H9 (cell line): ENCODE results near the gene FOXN1. TPM values are rescaled to one million over a fixed set of nuclear protein-coding genes. Genes with fewer than 3 reads are reported as not detected.

Source experiments
- DNase-seq: peaks from one replicate; pipeline ENCODE4 v3.0.0-alpha.2; 2017
- H2AFZ ChIP-seq: one replicate; pipeline ENCODE4 v1.6.1; 2013; ENCODE audit warnings: mild to moderate bottlenecking, low read length, control low read depth, moderate library complexity
- H2AK5ac ChIP-seq: 2 replicates; pipeline ENCODE4 v1.6.1; 2013; ENCODE audit warnings: low read length, control low read depth, mixed read lengths; ENCODE audit not compliant: insufficient read length
- H2BK120ac ChIP-seq: one replicate; pipeline ENCODE4 v1.6.1; 2013; ENCODE audit warnings: low read depth, mild to moderate bottlenecking, low read length, control low read depth, inconsistent platforms; ENCODE audit not compliant: poor library complexity, severe bottlenecking
- H2BK12ac ChIP-seq: 2 replicates; pipeline ENCODE4 v1.6.1; 2013; ENCODE audit warnings: low read length, control low read depth, mixed read lengths, low read depth; ENCODE audit not compliant: insufficient read length
- H2BK15ac ChIP-seq: 2 replicates; pipeline ENCODE4 v1.6.1; 2013; ENCODE audit warnings: low read depth, low read length, control low read depth
- H2BK20ac ChIP-seq: one replicate; pipeline ENCODE4 v1.6.1; 2013; ENCODE audit warnings: low read depth, mild to moderate bottlenecking, low read length, control low read depth, inconsistent platforms; ENCODE audit not compliant: poor library complexity, severe bottlenecking
- H2BK5ac ChIP-seq: 2 replicates; pipeline ENCODE4 v1.6.1; 2013; ENCODE audit warnings: low read length, control low read depth, mixed read lengths; ENCODE audit not compliant: insufficient read length
- H3K14ac ChIP-seq: 2 replicates; pipeline ENCODE4 v1.6.1; 2013; ENCODE audit warnings: low read length, control low read depth; ENCODE audit not compliant: insufficient read depth
- H3K18ac ChIP-seq: 2 replicates; pipeline ENCODE4 v1.6.1; 2013; ENCODE audit warnings: low read depth, mild to moderate bottlenecking, mixed read lengths, low read length, control low read depth; ENCODE audit not compliant: insufficient read length
- H3K23ac ChIP-seq: 2 replicates; pipeline ENCODE4 v1.6.1; 2013; ENCODE audit warnings: low read length, control low read depth, mixed read lengths, low read depth; ENCODE audit not compliant: insufficient read length
- H3K23me2 ChIP-seq: 2 replicates; pipeline ENCODE4 v1.6.1; 2013; ENCODE audit warnings: low read depth, mild to moderate bottlenecking, mixed read lengths, low read length, control low read depth; ENCODE audit not compliant: insufficient read length, poor library complexity, severe bottlenecking
- H3K27ac ChIP-seq: 2 replicates; pipeline ENCODE4 v1.5.1; 2013; ENCODE audit warnings: low read length, control low read depth, mixed read lengths, low read depth; ENCODE audit not compliant: insufficient read length
- H3K27me3 ChIP-seq: 2 replicates; pipeline ENCODE4 v1.6.1; 2013; ENCODE audit warnings: low read length, control low read depth, inconsistent platforms; ENCODE audit not compliant: insufficient read depth
- H3K4ac ChIP-seq: 2 replicates; pipeline ENCODE4 v1.6.1; 2013; ENCODE audit warnings: low read depth, mild to moderate bottlenecking, control low read depth, inconsistent platforms, low read length, moderate library complexity
- H3K4me1 ChIP-seq: 2 replicates; pipeline ENCODE4 v1.6.1; 2013; ENCODE audit warnings: low read length, control low read depth, inconsistent platforms; ENCODE audit not compliant: insufficient read depth
- H3K4me2 ChIP-seq: 2 replicates; pipeline ENCODE4 v1.6.1; 2013; ENCODE audit warnings: low read length, control low read depth, mixed read lengths; ENCODE audit not compliant: insufficient read length, insufficient read depth
- H3K56ac ChIP-seq: 2 replicates; pipeline ENCODE4 v1.6.1; 2013; ENCODE audit warnings: low read depth, mild to moderate bottlenecking, mixed read lengths, low read length, control low read depth; ENCODE audit not compliant: insufficient read length
- H3K79me1 ChIP-seq: 2 replicates; pipeline ENCODE4 v1.6.1; 2013; ENCODE audit warnings: low read depth, mild to moderate bottlenecking, moderate library complexity, low read length, control low read depth, inconsistent platforms; ENCODE audit not compliant: insufficient read depth, poor library complexity, severe bottlenecking
- H3K79me2 ChIP-seq: 2 replicates; pipeline ENCODE4 v1.6.1; 2013; ENCODE audit warnings: low read length, control low read depth, inconsistent platforms; ENCODE audit not compliant: insufficient read depth
- H3K9ac ChIP-seq: 2 replicates; pipeline ENCODE4 v1.6.1; 2013; ENCODE audit warnings: low read length, control low read depth, mixed read lengths; ENCODE audit not compliant: insufficient read length; ENCODE audit errors: extremely low read depth
- H3K9me3 ChIP-seq: one replicate; pipeline ENCODE4 v1.6.1; 2013; ENCODE audit warnings: low read depth, low read length, inconsistent platforms; ENCODE audit not compliant: control insufficient read depth
- H3T11ph ChIP-seq: one replicate; pipeline ENCODE4 v1.6.1; 2013; ENCODE audit warnings: mild to moderate bottlenecking, low read length, control low read depth, inconsistent platforms
- H4K20me1 ChIP-seq: one replicate; pipeline ENCODE4 v1.6.1; 2013; ENCODE audit not compliant: control insufficient read depth, insufficient read length, insufficient read depth
- H4K5ac ChIP-seq: 2 replicates; pipeline ENCODE4 v1.6.1; 2013; ENCODE audit warnings: low read depth, mild to moderate bottlenecking, mixed read lengths, low read length, control low read depth; ENCODE audit not compliant: insufficient read length
- H4K8ac ChIP-seq: replicated peaks from 2 replicates; pipeline ENCODE4 v1.6.1; 2013; ENCODE audit warnings: low read length, control low read depth, mixed read lengths, low read depth; ENCODE audit not compliant: insufficient read length
- H4K91ac ChIP-seq: 2 replicates; pipeline ENCODE4 v1.6.1; 2013; ENCODE audit warnings: low read depth, mild to moderate bottlenecking, moderate library complexity, mixed read lengths, low read length, control low read depth; ENCODE audit not compliant: insufficient read length
- H3K27ac Mint-ChIP-seq, 3 experiments: 2 replicates in 2 of 3; 3 replicates in 1 of 3; pipeline ENCODE4 v1.8.0; 2020 to 2021; ENCODE audit warnings: mixed read lengths in 3 of 3, mild to moderate bottlenecking in 1 of 3, moderate library complexity in 1 of 3
- H3K27me3 Mint-ChIP-seq: 2 replicates; pipeline ENCODE4 v1.8.0; 2021; ENCODE audit warnings: low read depth, mild to moderate bottlenecking, moderate library complexity, mixed read lengths
- H3K36me3 Mint-ChIP-seq, 3 experiments: 2 replicates in 2 of 3; 3 replicates in 1 of 3; pipeline ENCODE4 v1.8.0; 2020 to 2021; ENCODE audit warnings: low read depth in 3 of 3, mixed read lengths in 3 of 3; ENCODE audit not compliant: insufficient read depth in 1 of 3
- H3K4me1 Mint-ChIP-seq, 2 experiments: 2 replicates each; pipeline ENCODE4 v1.8.0; 2020; ENCODE audit warnings: mixed read lengths in 2 of 2
- H3K4me3 Mint-ChIP-seq, 2 experiments: 2 replicates in 1 of 2; 3 replicates in 1 of 2; pipeline ENCODE4 v1.8.0; 2020 to 2021; ENCODE audit warnings: mild to moderate bottlenecking in 2 of 2, mixed read lengths in 2 of 2, moderate library complexity in 1 of 2
- H3K9me3 Mint-ChIP-seq, 2 experiments: 2 replicates in 1 of 2; 3 replicates in 1 of 2; pipeline ENCODE4 v1.8.0; 2020; ENCODE audit warnings: mild to moderate bottlenecking in 2 of 2, mixed read lengths in 2 of 2, moderate library complexity in 1 of 2
- CTCF ChIP-seq: fragments of 200-600 bp; sonication (generic); conservative IDR thresholded peaks from 3 replicates; pipeline ENCODE4 v1.8.0; 2021; ENCODE audit warnings: antibody characterized with exemption, mild to moderate bottlenecking
- WGBS: extraction: QIAGEN DNeasy Blood & Tissue Kit; methylation state at CpG from one replicate; pipeline ENCODE4 v1.1.7; 2013; ENCODE audit warnings: missing lambda C conversion rate, low lambda C conversion rate, mixed read lengths; ENCODE audit not compliant: insufficient read length; ENCODE audit errors: extremely low coverage; 5-methylcytosine and 5-hydroxymethylcytosine counted together
- total RNA-seq: library from RNA; stranded (reverse); gene quantifications from 2 replicates; pipeline ENCODE4 v1.2.1, GENCODE V29; 2021

The FOXN1 gene
- total RNA-seq, 1 experiment from 2014 or later: not detected

GRCh38 chr17:28537219-28537610 is 31.1 kb downstream of the FOXN1 start:
- no CpG with 5 or more reads among the region's 12 CpGs for WGBS
- H3K4me3 Mint-ChIP-seq: no peak overlapping the region
- H2AK5ac ChIP-seq: no peak overlapping the region

More at GRCh38 chr17:28537219-28537610, 31.1 kb downstream of the FOXN1 start:
- no peak for DNase-seq
- H3K27me3 ChIP-seq: no peaks in the 10 kb centered on the region
- no peak overlapping the region for H3K4me2 ChIP-seq
- no peak overlapping the region for H4K8ac ChIP-seq
- H3K18ac ChIP-seq: no peak overlapping the region
- H4K91ac ChIP-seq: no peak overlapping the region
- no peak overlapping the region for H4K5ac ChIP-seq
- no peak overlapping the region for H3K4ac ChIP-seq
- no peaks in the 10 kb centered on the region; the same call in 1 of the 2 replicates for H3K27me3 Mint-ChIP-seq
- H3K79me1 ChIP-seq: no peaks in the 10 kb centered on the region
- no peak overlapping the region for H3K56ac ChIP-seq
- H3K4me1 Mint-ChIP-seq: peaks cover 0 to 12% of the 10 kb centered on the region in 2 experiments; a peak in 1 of 4 replicates
- no peak overlapping the region for H2BK120ac ChIP-seq
- H3T11ph ChIP-seq: no peak overlapping the region
- H3K9ac ChIP-seq: no peak overlapping the region
- no peak for TF ChIP-seq CTCF
- no peak overlapping the region for H2BK15ac ChIP-seq
- no peak overlapping the region for H2BK5ac ChIP-seq
- no peak overlapping the region; the same call in 1 of the 2 replicates for H3K14ac ChIP-seq
- H3K4me1 ChIP-seq: no peaks in the 10 kb centered on the region
- no peaks in the 10 kb centered on the region for H4K20me1 ChIP-seq
- H3K9me3 Mint-ChIP-seq: no peaks in the 10 kb centered on the region
- no peaks in the 10 kb centered on the region for H3K79me2 ChIP-seq
- no peak overlapping the region for H2BK20ac ChIP-seq
- H3K27ac Mint-ChIP-seq: no peak overlapping the region
- no peak overlapping the region for H2AFZ ChIP-seq
- no peak overlapping the region for H3K27ac ChIP-seq
- H3K23me2 ChIP-seq: no peaks in the 10 kb centered on the region
- no peak overlapping the region for H3K23ac ChIP-seq
- H3K36me3 Mint-ChIP-seq: no peaks in the 10 kb centered on the region
- H2BK12ac ChIP-seq: no peak overlapping the region
- no peaks in the 10 kb centered on the region for H3K9me3 ChIP-seq
